ENCODE measurements around the gene ACAP3.

The ACAP3 gene

GRCh38 chr1:1313500-1314236 lies 5.9 kb upstream of the ACAP3 start:
- no peak for DNase-seq

- no peak for DNase-seq
These were observed 5.0 kb upstream of the ACAP3 start for GRCh38 chr1:1312450-1313314.

GRCh38 chr1:1311107-1312104 lies 3.7 kb upstream of the ACAP3 start:
- DNase-seq: no peak

- DNase-seq: no peak
These were observed 2.8 kb upstream of the ACAP3 start for GRCh38 chr1:1310476-1311053.

- DNase-seq: no peak
These were observed 2.3 kb upstream of the ACAP3 start for GRCh38 chr1:1310109-1310385.

GRCh38 chr1:1309251-1310108 lies 1.8 kb upstream of the ACAP3 start:
- DNase-seq: no peak

DNA sequence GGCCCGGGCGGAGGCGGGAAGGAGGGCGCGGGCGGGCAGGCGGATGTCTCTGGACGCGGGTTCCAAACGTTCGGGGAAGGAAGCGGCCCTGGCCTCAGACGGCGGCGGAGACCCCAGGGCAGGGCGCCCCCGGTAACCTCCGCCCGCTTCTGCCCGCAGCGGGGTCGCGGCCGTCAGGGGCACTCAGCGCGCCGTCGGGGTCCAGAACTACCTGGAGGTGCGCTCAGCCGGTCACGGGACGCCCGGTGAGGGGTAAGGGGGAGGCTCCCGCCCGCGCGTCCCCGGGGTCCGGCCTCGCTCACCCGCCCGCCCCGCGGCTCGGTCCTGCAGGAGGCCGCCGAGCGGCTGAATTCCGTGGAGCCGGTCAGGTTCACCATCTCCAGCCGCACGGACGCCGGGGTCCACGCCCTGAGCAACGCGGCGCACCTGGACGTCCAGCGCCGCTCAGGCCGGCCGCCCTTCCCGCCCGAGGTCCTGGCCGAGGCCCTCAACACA lies 1.1 kb upstream of the ACAP3 start:
- no peak for DNase-seq

GRCh38 chr1:1307261-1307922 lies 338 bp downstream of the ACAP3 start:
- DNase-seq: no peak

- no peak for DNase-seq
These were observed 969 bp downstream of the ACAP3 start for GRCh38 chr1:1306661-1307260.

DNA sequence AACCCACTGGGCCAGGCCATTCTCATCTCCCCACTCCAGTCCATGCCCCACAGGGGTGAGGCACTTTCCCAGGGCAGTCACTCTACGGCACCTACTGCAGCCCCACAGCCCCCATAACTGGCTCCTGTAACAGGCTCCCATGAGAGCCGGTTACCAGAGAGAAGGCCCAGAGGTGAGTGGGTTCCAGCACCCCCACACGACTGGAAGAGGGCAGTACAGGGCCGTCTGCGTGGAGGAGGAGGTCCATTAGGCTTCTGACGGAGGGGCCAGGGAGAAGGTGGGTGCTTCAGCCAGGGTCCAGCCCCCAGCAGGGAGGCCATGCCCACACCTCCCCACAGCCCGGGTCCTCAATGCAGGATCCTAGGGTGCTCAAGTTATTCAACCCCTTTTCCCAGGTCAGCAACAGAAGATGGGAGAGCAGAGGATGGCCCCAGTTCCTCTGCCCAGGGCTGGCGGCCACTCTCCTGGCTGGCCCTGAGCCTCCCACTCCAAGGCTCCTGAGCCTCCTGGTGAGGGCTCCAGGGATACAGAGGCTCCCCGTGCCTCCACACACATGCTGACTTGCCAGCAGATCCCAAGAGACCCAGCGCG lies 1.6 kb downstream of the ACAP3 start:
- DNase-seq: peak; percentile 18

DNA sequence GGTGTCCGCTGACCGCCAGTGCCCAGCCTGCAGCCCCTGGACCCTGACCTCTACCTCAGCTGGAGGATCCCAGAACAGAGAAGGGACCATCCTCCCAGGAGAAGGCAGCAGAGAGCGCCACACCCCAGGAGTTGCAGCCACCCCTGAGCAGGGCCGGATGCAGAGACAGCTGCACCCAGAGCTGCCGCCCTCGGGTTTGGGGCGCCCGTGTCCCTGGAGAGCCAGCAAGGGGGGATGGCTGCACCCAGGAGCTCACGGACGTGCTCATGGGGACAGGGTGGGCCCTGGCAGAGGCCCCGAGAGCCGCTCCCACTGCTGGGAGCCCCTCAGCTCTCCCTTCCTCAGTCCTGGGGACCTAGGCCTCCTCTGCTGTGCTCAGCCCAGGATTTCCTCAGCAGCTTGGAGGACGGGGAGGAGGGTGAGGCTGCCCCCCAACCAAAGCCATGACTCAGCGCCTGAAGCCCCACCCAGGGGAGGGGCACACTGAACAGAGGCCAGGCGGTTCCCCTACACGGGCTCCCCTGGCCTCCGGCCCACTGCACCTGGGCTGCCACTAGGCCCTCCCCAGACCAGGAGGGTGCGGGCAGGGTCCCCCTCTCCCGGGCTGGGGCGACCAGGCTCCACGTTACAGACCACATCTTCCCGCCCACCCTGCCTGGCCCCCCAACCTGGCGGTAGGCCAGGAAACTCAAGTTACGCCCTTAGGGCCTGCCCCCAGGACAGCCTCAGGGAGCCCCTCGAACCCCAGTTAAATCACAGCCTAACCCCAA lies 2.2 kb downstream of the ACAP3 start:
- peak; percentile 78 for DNase-seq

DNA sequence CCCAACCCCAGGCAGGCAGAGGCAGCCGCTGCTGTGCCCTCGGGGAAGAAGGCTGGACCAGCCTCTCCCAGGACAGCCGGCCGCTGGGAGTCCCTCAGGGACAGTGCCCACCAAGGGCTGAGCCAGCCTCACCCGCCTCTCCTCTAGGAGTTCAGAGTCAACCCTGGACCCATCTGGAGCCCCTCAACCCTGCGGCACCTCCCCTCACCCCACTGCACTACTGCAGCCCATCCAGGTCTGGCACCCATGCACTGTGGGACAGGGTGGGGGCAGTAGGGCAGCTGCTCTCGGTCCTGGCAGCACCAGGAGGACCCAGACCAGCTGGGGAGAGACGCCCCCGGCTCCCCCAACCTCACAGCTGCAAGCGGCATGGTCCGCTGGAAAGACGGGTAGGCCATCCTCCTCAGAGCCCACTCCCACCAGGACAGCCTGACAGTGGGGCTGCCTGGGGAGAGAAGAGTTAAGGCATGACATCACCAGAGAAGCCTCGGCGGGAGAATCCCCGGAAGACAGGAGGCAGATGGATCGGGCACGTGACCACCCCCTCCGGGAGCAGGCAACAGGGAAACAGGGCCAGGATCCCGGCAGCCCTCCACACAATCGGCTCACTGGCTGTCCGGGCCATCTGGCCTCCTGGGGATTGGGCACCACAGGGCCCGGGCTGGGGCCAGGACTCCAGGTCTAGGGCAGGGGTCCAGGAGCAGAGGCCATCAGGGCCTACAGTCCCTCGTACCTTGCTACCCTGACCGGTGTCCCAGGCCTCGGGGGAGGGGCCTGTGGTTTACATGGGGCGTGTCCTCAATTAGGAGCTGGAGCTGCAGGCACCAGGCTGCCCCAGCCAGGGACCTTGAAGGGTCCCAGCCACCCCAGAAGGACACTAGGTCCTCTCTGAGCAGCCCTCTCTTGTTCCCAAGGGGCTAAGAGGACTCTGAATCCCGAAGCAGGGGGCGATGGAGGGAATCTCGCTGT lies 3.1 kb downstream of the ACAP3 start:
- peak; percentile 95 for DNase-seq

GRCh38 chr1:1303736-1304135 lies 4.0 kb downstream of the ACAP3 start:
- DNase-seq: no peak

GRCh38 chr1:1302951-1303509 lies 4.7 kb downstream of the ACAP3 start:
- DNase-seq: no peak

- DNase-seq: no peak
These were observed 5.7 kb downstream of the ACAP3 start for GRCh38 chr1:1302006-1302430.

DNA sequence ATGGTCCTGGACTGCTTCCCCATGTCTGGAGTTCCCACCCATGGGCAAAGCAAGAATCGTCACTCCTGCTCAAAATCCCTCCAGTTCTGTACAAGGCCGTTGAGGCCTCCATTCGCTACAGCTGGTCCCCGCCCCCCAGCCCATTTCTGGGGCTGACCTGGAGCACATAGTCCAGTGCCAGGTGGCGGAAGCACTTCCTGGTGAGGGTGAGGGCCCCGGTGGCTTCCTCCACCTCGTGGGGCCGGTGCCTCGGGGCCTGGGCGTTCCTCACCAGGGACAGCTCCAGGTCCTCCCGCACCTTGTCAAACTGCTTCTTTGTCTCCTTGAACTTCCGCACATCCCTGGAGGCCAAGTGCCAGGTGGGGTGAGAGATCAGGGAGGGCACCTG lies 7.4 kb downstream of the ACAP3 start:
- no peak for DNase-seq

DNA sequence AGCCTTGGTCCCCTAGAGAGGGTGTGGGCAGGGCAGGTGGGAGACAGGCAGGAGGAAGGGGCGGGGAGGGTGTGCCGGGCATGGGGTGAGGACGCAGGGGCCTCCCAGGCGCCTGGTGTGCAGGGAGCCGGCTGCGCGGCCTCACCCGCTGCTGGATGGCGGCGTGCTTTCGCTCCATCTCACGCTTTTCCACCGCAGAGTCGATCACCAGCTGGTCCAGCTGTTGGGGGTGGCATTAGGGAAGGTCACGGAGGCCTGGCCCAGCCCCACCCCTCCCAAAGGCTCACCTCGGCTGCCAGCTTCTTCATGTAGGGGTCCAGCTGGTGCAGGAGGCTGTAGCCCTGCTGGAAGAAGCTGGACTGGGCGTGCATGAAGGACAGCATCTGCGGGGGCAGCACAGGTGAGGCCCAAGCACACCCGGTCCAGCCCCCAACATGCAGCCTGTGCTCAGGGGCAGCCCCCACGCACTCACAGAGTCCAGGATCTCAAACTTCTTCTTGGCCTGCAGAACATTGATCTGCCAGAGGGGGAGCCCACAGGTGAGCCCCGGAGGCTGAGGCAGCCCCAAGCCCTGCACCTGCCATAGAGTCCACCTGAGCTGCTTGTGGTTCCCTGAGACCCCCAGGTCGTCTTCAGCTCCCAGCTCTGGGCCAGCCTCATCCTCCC lies 7.9 kb downstream of the ACAP3 start:
- DNase-seq: no peak
